ENCODE measurements around the gene LDLRAD4.

LDLRAD4 gene

DNA sequence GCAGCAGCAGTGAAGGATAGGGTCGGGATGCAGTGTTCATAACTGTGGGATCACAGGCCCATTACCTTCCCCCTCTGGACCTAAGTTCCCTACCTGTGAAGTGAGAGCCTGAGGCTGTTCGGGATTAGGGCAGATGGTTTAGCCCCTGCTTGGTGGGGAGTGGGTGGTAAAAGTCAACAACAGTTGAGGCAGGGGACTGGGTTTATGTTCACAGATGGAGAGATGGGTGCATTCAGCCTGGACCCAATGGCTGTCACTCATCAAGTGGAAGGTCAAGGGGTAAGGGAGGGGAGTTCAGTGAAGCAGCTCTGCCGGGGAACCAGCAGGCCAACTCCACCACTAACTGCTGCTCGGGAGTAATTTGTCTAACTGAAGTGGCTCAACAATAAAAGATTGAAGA, 327.4 kb downstream of the LDLRAD4 start:
- no peak for DNase-seq

DNA sequence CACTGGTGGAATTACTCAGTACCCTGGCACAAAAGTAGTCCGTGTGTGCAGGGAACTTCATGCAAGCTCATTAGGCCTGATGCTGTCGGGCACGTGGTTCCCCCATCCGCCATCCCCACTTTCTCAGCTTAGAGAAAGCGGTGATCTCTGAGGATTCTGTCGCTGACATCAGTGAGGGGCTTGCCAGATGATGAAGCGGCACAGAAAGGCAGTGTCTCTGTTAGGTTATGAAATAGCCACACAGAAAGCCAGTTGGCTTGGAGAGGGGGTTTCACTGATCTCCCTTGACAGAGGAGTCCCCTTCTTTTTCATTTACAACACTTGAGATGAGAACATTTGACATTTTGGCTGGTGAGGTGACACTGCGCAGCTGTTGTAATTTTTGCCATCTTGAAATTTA, 328.1 kb downstream of the LDLRAD4 start:
- DNase-seq, result no peak

DNA sequence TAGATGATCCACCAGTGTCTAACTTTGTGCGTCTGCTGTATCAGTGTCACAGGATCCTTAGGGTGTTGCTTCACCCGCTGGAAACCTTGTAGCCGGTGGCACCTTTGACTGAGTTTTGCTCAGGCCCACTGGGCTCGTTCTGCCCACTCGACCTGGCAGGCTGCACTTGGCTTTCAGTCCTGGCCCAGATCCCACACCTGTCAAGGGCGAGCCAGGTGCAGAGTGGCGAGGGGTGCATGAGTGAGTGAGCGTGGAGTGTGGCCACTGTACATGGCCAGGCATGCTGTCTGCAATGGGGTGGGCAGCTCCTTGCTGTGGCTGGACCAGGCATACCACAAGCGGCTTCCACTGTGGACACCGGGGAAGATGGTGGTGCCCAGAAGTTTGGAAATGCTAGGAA, 328.8 kb downstream of the LDLRAD4 start:
- no peak for DNase-seq

DNA sequence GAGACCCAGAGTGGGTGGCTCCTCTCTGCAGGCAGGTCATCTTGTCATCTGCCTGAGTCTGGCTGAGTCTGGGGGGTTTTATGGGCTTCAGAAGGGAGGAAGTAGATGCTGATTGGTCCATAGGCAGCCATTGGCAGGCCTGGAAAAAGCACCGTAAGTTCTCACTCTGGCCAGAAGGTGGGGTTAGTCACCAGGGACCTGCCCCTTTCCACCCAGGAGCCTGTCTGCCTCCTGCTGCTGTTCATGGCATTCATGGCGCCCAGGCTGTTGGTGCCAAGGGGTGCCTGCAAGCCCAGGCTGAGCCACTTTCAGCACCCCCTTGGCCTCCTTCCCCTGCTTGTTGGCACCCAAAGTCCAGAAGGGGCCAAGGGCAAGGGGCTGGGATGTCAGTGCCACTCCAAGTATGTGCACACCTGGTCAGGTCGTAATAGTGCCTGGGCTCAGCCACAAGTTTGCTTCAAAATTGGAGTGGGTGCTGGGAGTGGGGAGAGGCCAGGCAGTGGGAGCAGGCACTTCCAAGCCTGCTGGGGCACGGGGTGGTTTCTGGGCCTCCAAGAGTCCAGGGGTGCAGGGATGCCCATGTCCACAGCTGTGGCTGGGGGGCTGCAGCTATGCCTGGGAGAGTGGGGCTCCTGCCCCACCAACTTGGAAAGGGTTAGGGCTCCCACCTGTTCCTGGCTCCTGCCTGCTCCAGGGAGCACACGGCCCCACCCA, 329.7 kb downstream of the LDLRAD4 start:
- DNase-seq, result no peak

DNA sequence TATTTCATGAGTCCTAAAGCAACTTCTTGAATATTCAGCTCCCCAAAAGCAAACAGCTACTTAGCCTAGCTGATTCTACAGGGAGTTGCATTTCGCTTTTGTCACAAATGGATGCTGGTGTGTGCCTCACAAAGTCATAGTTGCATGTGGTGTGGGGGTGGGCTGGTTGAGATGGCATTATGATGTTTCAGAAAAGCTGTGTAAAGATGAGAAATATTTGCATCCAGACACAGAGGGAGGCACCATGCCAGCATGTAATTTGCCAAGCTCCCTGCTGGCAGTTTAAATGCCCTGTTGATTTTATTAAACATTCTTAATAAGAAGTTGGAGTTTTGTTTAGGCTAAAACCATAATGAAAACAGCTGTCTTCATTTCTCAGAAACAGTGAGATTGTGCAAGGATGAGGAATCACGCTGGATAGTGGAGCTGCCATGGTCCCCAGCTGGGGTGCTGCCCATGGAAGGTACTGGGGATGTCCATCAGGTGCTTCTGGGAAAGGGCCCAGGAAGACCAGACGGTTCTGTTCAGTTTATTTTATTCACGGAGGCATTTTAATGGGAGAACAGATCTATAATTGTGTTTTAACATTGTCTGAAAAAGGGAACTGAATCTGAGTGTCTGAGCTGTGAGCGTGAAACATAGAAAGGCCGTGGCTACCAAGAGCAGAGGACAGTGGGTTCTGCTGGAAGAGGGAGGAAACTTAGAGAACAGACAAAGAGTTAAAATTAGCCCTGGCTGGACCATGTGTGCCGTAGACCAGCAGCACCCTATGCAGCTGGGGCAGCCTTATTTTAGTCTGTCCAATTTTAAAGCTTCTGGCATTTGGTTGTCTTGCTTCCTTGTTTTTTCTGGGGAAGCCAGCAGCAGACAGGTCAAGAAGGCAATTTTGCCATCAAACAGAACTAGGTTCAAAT, 330.7 kb downstream of the LDLRAD4 start:
- DNase-seq, result no peak

DNA sequence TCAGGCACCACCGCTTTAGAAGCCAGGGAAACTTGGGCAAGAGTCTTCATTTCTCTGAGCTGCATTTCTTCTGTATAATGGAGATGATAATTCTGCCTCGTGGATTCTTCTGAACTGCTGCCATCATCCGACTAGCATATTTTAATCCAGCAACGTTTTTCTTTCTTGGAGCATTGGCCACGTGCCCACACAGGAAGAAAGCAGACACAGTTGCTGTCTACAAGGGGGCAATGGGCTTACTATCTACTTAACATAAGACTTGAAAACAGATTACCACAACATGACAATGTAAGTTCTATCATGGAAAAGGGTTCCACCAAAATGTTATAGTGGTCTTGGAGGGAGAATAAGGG, 331.3 kb downstream of the LDLRAD4 start:
- no peak for DNase-seq

DNA sequence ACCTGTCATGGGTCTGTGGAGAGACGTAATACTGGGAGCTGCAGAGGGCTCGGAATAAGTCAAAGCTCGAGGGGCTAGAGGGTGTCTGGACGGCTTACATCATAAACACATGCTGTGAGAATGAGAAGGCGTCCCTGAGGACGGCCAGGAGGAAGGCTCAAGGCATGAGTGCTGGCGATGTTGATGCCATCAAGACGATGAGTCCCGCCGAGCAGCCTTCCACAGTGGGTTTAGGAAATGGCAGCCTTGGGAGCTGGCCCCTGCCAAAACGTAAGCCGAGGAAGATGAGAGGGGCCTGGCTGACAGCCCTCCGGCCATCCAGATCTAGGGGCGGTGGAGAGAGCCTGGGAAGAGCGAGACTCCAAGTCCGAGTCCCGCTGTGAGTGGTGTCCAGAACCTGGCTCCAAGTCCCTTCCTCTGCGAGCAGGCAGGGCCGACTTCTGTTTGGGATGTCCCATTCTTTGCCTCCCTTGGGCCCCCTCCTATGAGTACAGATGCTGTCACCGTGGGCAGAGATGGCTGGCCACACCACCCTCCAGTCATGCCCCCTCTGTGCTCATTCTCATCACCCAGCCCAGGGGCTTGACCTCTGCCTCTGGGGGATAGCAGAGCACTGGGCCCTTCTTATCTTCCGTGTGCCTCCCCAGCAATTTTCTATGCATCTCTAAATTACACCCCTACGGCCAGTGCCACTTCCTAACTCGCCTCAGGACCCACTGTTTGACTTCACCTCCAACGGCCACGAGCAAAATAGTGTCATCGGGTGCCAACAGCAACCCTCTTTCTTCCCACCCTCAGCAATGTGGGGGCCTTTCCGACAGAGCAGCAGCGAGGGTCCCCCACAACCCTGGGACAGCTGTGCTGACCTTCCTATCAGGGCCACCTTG, 332.1 kb downstream of the LDLRAD4 start:
- DNase-seq, result no peak

DNA sequence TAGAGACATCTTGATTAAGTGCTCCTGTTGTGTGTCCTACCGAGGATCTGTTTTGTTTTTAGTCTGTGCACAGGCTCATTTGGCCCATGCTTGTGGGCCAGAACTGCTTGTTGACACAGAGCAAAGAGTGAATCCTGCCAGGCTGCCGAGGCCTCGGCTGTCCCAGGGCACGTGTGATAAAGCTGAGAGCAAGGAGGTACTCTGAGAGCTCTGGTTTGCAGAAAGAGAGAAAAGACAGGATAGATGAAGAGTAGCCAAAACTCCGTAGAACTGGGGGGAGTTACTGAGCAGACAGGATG, 332.7 kb downstream of the LDLRAD4 start:
- no peak for DNase-seq

DNA sequence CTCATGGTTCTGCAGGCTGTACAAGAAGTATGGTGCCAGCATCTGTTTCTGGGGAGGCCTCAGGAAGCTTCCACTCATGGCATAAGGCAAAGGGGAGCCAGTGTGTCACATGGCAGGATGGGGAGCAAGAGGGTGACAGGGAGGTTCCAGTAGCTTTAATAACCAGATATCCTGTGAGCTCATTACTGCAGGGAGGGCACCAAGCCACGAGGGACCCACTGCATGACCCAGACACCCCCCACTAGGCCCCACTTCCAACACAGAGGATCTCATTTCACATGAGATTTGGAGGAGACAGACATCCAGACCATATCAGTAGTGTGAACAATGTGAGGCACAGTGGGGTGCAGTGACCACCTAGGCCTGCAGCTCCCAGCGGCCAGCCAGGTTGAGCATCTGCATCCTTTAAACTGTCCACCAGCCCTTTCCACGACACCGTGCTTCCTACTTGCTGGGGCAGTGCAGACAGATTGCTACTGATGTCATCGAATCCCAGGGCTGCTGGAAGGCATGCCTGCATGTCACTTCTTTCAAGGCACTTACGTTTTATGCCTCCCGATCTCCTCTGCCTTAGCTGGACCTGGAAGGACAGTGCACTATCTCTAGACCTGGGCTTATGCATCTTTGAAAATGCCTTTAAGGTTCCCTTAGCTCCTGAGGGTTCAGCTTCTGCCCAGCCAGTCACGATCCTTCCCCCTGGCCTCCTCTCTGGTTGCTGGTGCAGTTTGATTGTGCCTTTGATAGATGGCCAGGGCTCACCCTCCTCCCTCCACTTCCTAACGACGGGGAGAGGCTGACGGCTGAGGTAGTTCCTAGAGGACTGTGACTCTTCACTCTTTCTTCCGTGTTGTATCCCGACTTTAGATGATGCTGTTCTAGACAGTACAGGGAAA, 333.5 kb downstream of the LDLRAD4 start:
- no peak for DNase-seq

DNA sequence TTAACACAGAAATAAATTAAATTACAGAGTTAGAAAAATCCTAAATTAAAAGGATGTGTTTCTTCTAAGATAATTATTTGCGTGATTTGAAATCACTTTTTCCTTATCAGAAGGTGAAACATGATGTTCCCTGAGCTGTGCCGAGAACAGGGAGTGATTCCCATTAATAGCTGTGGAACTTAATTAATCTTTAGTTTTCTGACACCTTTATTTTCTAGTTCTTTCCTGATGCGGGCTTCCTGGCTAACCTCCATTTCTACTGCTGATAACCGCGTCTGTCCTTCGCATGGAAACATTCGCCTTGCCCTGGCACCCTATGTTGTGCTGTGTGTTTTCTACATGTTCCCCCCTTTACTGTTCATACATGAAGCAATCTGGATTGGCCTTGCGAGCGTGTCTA, 334.9 kb downstream of the LDLRAD4 start:
- DNase-seq, result no peak

DNA sequence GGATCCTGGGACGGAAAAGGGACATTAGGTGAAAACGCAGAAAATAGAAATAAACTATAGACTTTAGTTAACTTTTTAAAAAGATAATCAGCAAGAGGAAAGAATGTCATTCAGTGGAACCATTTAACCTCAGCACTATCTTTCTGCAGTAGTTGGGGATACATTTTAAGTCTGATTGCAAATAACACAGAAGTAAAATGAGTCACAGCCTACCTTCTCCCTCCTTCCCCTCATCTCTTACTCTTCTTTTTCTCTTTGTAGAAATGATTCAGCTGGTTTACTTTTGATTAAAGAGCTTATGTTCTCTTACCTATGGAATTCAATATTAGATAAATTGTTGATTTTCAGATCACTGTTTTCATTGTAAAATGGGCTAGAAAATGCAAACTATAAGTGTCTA, 336.6 kb downstream of the LDLRAD4 start:
- DNase-seq, result no peak

DNA sequence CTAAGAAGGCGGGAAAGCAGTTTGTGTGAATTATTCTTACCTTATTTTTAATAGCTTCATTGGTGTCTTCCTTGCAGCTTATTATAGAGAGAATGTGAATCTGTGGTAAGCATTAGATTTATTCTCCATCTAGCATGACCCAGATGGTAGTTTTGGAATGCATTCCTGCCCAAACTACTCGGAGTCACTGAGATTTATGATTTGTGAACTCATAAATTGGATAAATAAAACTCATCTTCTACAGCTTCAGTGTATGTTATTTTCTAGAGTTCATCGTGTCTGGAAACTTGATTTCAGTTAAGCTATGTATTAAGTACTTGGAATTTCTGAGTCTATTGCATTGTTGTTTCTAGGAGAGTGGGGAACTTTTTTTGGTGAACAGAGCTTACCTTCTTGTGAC, 337.3 kb downstream of the LDLRAD4 start:
- DNase-seq, result no peak

DNA sequence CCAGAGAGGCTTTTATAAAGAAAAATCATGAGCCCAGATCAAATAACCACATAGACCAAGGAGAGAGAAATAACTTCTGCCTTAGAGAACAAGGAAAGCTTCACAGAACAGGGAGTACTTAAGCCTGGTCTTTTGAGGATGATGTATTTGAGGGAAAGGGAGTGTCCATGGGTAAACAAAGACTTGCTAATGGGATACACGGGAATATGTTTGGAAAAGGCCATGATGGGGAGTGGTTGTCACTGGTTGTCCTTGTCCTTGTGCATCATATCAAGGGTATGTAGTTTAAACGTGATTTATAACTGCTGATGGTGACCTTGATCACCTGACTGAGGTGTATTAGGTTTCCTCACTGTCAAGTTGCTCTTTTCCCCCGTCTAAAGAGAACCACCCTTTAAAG, 337.9 kb downstream of the LDLRAD4 start:
- DNase-seq, result no peak

DNA sequence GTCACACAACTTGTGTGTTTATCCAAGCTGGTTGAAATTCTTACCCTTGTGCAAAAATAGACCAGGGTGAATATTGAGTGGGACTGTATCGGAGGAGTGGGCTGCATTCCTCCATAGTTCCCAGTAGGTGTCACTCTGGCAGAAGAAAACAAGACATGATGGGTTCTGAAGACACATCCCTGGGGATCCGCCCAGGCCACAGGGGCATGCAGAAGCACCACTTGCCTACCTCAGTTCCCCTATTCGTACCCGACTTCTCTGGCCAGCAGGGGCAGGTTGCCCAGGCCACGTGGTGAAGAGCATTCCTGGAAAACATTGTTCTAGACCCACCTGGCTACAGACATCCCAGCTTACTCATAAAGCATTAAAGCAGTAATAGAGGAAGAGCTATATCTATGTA, 339.6 kb downstream of the LDLRAD4 start:
- DNase-seq, result peak; percentile 27

DNA sequence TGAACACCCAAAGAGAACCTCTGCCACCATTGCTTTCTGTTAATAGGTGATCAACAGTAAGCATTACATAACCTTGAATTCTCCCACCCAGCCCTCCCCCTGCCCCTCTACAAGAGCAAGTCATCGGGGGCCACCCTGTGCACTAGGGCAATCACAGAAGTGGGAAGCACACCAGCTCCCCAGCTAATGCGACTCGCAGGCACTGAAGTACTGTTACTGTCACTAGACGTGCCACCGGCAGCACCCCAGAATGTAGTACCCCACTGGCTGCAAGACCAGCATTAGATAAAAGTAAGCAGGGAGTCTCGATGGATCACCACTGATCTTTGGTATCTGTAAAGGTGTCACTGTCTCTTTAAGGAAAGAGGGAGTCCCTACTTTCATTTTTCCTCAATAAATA, 340.2 kb downstream of the LDLRAD4 start:
- no peak for DNase-seq

DNA sequence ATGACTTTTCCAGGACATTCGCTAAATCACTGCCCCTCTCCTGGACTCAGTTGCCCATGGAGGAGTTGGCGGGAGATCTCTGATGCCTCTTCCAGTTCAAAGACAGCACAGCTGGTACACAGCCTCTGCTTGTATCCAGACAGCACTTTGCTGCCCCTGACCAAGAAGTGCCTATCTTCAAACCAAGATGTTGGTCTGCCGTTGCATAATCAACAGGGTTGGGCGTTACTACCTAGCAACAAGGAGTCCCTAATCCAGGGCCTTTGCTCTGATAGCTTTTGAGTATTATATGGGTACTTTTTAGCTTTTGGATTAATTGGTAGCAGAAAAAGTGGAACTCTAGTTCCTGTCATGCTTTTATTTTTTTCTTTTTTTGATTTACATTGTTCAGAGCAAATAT, 341.2 kb downstream of the LDLRAD4 start:
- DNase-seq, result no peak

DNA sequence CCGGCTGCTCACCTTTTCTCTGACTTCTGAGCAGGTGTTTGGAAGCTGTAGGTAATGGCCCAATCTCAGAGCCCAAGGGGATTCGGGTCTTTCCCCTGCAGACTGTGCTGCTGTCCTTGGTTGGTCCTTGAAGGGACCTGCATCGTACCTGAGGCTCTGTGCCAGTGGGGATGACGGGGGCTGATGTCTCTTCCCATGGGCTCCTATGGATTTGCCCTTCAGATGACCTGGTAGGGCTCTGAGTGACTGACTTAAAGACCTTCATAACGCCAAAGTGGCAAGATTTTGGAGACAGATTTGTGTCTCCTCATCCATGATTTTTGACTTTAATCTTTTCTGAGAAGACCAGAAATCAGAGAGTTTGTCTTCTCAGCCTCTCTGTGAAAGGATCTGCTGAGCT, 341.7 kb downstream of the LDLRAD4 start:
- no peak for DNase-seq

DNA sequence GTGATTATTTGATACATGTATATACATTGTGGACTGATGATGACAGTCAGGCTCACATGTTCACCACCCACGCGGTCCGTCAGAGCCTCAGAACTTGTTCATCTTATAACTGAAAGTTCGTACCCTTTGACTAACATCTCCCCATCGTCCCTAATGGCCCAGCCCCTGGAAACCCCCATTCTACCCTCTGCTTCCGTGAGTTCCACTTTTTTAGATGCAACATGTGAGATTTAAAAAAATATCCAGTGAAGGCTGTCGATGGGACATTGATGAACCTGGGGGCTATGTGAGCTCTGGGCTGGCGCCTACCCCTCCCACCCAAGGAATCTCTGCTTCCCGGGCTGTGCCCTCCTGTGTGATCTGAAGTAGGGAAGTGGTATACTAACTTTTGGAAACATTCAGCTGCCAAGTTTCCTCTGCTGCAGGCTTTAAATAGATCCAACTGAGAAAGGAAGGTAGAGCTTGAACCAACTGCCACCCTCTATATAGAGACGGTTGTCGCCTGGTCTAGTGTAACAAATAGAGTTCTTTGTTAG, 344.0 kb downstream of the LDLRAD4 start:
- DNase-seq, result peak; percentile 76

DNA sequence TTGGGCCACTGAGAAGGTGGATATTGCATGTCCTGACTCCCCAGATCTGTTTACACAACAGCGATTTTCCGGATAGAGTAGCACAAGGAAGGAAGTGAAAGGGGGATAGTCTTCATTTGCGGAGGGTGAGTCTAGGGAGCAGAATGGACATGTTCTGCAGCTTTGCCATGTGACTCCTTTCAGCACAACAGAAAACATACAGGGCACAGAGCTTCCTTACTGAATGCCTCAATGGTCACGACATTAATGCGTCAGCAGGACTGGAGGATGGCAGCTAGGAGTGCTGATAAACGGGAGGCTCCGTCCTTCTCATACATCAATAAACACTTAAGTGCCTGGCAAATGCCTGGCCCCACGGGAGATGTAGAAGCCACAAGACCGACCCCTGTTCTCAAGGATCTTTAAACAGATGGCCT, 344.8 kb downstream of the LDLRAD4 start:
- no peak for DNase-seq

DNA sequence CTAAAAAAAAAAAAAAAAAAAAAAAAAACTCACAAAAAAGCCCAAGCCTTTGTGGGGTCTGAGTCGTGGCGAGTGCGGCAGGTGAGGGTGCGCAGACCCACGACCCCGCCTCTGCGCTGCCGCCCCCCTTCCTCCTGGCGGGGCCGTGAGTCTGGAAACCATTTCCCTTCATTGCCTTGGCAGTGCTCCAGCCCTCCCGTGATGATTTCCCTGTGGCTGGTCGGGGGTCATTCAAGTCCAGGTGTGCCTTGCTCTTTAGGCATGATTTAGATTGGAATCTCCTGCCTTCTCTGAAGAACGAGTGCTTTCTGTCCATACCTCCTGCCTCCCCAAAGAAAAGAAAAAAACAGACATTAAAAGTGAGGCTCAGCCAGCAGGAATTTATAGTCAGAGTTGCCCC, 346.0 kb downstream of the LDLRAD4 start:
- no peak for DNase-seq

DNA sequence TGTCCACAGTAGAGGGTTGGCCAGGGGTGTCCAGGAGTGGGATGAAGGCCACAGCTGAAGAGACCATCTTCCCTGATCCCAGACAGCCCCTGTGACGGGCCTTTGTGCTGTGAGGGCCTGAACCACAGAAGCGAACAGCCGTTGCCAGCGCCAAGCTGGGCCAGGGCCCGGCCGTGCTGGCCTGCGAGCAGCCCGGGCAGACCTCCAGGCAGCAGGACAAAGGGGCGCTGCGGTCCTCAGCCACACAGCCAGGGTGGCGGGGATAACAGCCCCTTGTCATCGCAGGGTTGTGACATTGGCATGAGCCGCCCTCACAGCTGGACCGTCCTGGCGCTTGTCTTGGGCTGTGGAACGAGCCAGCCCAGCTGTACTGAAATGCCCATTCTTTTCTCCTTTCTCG, 346.7 kb downstream of the LDLRAD4 start:
- DNase-seq, result no peak
